Spleen (tissue), 11 donors: ENCODE measurements around the gene MYO3B. TPM values are rescaled to one million over a fixed set of nuclear protein-coding genes. Genes with fewer than 3 reads are reported as not detected.

Experiments
- DNase-seq: peaks from one replicate; pipeline ENCODE4 v3.0.0-alpha.2; 2020
- H3K27ac ChIP-seq, 8 donors: fragments of 200-600 bp; sonication (generic) in 7 of 8; 1 replicate in 4 of 8; 2 replicates in 4 of 8; pipeline versions ENCODE4 v1.5.0 to v1.8.0; 2016 to 2021; ENCODE audit warnings: inconsistent platforms in 4 of 8, mild to moderate bottlenecking in 4 of 8, moderate library complexity in 1 of 8
- H3K27me3 ChIP-seq, 7 donors: fragments of 200-600 bp; sonication (generic) in 6 of 7; replicated peaks in 1 of 7; 1 replicate in 4 of 7; 2 replicates in 3 of 7; pipeline versions ENCODE4 v1.5.0 to v1.8.0; 2016 to 2021; ENCODE audit warnings: inconsistent platforms in 3 of 7, mild to moderate bottlenecking in 1 of 7
- H3K36me3 ChIP-seq, 6 donors: fragments of 200-600 bp; sonication (generic) in 5 of 6; 1 replicate in 4 of 6; 2 replicates in 2 of 6; pipeline versions ENCODE4 v1.5.0 to v1.8.0; 2016 to 2021; ENCODE audit warnings: inconsistent platforms in 2 of 6
- H3K4me1 ChIP-seq, 6 donors: fragments of 200-600 bp; sonication (generic) in 5 of 6; 1 replicate in 3 of 6; 2 replicates in 3 of 6; pipeline versions ENCODE4 v1.5.0 to v1.8.0; 2016 to 2021; ENCODE audit warnings: inconsistent platforms in 3 of 6
- H3K4me3 ChIP-seq, 8 donors: fragments of 200-600 bp; sonication (generic) in 7 of 8; 1 replicate in 4 of 8; 2 replicates in 4 of 8; pipeline versions ENCODE4 v1.5.0 to v1.8.0; 2016 to 2021; ENCODE audit warnings: inconsistent platforms in 4 of 8, mild to moderate bottlenecking in 4 of 8, moderate library complexity in 2 of 8
- H3K9me3 ChIP-seq, 8 donors: fragments of 200-600 bp; sonication (generic) in 7 of 8; 1 replicate in 4 of 8; 2 replicates in 4 of 8; pipeline versions ENCODE4 v1.5.0 to v1.8.0; 2016 to 2021; ENCODE audit warnings: inconsistent platforms in 4 of 8
- POLR2A ChIP-seq, 3 donors: fragments of 450-650 bp; IDR thresholded peaks; one replicate each; pipeline ENCODE4 v1.5.1; 2017; ENCODE audit warnings: antibody characterized with exemption in 3 of 3, mild to moderate bottlenecking in 1 of 3
- POLR2AphosphoS5 ChIP-seq, 3 donors: sonication (generic); formaldehyde crosslinking; IDR thresholded peaks; one replicate each; pipeline ENCODE4 v1.5.1; 2017; ENCODE audit warnings: antibody characterized with exemption in 3 of 3
- WGBS, 5 donors: extraction: QIAGEN DNeasy Blood & Tissue Kit in 3 of 5; methylation state at CpG; one replicate each; pipeline versions ENCODE4 v1.1.5 to v1.1.7; 2013 to 2018; 5-methylcytosine and 5-hydroxymethylcytosine counted together
- intact Hi-C: fragments of 100-400 bp; cut with DNase I; formaldehyde crosslinking; loops from one replicate; pipeline ENCODE4 v1.15.0; 2023; ENCODE audit warnings: low total_unique reads
- polyA plus RNA-seq, 3 donors: library from polyadenylated mRNA; stranded (reverse); fragments of 200-250 nt; gene quantifications; one replicate each; pipeline ENCODE4 v1.2.1, GENCODE V29; 2013
- total RNA-seq, 7 donors: library from RNA; depleted of rRNA in 3 of 7; stranded (reverse); fragments of >200 nt in 3 of 7; fragmentation: NEBNext Ultra II Directional in 4 of 7; extraction: Animal tissue kit (Norgen Biotek cat#: 25700) in 4 of 7; gene quantifications; one replicate each; pipeline versions ENCODE4 v1.1.0 to v1.2.1, GENCODE V29; 2016 to 2021
- TF ChIP-seq, protein P1 (sequence below), 11 experiments: fragments of 200-600 bp in 7 of 11; fragments of 450-650 bp in 4 of 11; sonication (generic) in 4 of 11; IDR thresholded peaks in 8 of 11; conservative IDR thresholded peaks in 3 of 11; 1 replicate in 7 of 11; 2 replicates in 4 of 11; pipeline versions ENCODE4 v1.4.0 to v1.8.0; 2016 to 2021; ENCODE audit warnings: antibody characterized with exemption in 11 of 11, inconsistent platforms in 4 of 11, mild to moderate bottlenecking in 1 of 11
- donor health status: healthy with polysubstance abuse.
- donor health status: DM: no; HTN: no; CAD: no; lungs with moderate emphysema.
- donor health status: DM: no; HTN: no; CAD: no.
- donor health status: Bipolar disorder and iron deficiency.
- donor health status: healthy.
- donor health status: DM: no; HTN: no; CAD: no.
- donor health status: DM: yes; HTN: yes; CAD: no.

Gene MYO3B
- total and polyA plus RNA-seq, 10 donors: 0.03 to 2.0 (median 0.58) TPM; not detected in 4

DNA sequence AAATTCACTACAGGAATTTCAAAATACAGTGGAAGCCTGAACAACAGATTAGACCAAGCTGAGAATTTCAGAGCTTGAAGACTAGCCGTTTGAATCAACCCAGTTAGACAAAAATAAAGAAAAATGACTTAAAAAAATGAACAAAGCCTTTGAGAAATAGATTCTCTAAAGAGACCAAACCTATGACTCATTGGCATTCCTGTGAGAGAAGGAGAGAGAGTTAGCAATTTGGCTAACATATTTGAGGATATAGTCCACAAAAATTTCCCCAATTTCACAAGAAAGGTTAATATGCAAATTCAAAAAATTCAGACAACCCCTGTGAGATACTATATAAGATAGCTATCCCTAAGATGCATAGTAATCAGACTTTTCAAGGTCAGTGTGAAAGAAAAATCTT lies 78.0 kb downstream of the MYO3B start:
- H3K4me3 ChIP-seq: no peak overlapping the region
- H3K36me3 ChIP-seq: no peaks in the 10 kb centered on the region
- WGBS, 5 donors: 60 to 75% (median 73%) methylated on average over 1 of the region's 1 CpG
- peaks cover 0 to 15% (median 6%) of the 10 kb centered on the region in 8 donors for H3K9me3 ChIP-seq
- DNase-seq: no peak
- TF ChIP-seq, protein P1, sequence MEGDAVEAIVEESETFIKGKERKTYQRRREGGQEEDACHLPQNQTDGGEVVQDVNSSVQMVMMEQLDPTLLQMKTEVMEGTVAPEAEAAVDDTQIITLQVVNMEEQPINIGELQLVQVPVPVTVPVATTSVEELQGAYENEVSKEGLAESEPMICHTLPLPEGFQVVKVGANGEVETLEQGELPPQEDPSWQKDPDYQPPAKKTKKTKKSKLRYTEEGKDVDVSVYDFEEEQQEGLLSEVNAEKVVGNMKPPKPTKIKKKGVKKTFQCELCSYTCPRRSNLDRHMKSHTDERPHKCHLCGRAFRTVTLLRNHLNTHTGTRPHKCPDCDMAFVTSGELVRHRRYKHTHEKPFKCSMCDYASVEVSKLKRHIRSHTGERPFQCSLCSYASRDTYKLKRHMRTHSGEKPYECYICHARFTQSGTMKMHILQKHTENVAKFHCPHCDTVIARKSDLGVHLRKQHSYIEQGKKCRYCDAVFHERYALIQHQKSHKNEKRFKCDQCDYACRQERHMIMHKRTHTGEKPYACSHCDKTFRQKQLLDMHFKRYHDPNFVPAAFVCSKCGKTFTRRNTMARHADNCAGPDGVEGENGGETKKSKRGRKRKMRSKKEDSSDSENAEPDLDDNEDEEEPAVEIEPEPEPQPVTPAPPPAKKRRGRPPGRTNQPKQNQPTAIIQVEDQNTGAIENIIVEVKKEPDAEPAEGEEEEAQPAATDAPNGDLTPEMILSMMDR (IDR thresholded peaks at IDR 0.05 in 8 of 11, conservative IDR thresholded peaks at IDR 0.05 in 3 of 11): no peak
- TF ChIP-seq POLR2A (IDR thresholded peaks at IDR 0.05) (no peak), POLR2AphosphoS5 (IDR thresholded peaks at IDR 0.05) (no peak)
- no peak overlapping the region for H3K27ac ChIP-seq
- intact Hi-C loops: no loop called here
- peaks cover 0 to 10% (median 0%) of the 10 kb centered on the region in 7 donors for H3K27me3 ChIP-seq
- no peaks in the 10 kb centered on the region for H3K4me1 ChIP-seq

GRCh38 chr2:170258382-170258781 lies 80.4 kb downstream of the MYO3B start:
- WGBS, 5 donors: 78 to 89% (median 84%) methylated on average over 3 of the region's 3 CpGs
- Histone ChIP-seq H3K4me3 (no peak overlapping the region), H3K9me3 (peaks cover 0 to 15% (median 8%) of the 10 kb centered on the region in 8 donors), H3K4me1 (no peaks in the 10 kb centered on the region), H3K36me3 (no peaks in the 10 kb centered on the region), H3K27me3 (peaks cover 0 to 5% (median 0%) of the 10 kb centered on the region in 7 donors), H3K27ac (no peak overlapping the region)
- DNase-seq: no peak
- intact Hi-C loops: no loop called here
- TF ChIP-seq POLR2A (IDR thresholded peaks at IDR 0.05): no peak
- TF ChIP-seq, protein P1 (IDR thresholded peaks at IDR 0.05 in 8 of 11, conservative IDR thresholded peaks at IDR 0.05 in 3 of 11): no peak
- TF ChIP-seq POLR2AphosphoS5 (IDR thresholded peaks at IDR 0.05): no peak

DNA sequence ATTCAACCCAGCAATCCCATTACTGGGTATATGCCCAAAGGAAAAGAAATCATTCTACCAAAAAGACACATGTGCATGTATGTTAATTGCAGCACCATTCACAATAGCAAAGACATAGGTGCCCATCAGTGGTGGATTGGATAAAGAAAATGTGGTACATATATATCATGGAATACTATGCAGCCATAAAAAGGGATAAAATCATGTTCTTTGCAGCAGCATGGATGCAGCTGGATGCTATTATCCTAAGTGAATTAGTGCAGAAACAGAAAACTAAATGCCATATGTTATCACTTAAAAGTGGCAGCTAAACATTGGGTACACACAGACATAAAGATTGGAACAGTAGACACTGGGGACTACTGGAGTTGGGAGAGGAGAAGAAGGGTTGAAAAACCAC lies 82.2 kb downstream of the MYO3B start:
- H3K36me3 ChIP-seq: no peaks in the 10 kb centered on the region
- DNase-seq: no peak
- H3K27me3 ChIP-seq: no peaks in the 10 kb centered on the region
- intact Hi-C loops: no loop called here
- H3K27ac ChIP-seq: no peak overlapping the region
- no peak overlapping the region for H3K4me3 ChIP-seq
- no peaks in the 10 kb centered on the region for H3K4me1 ChIP-seq
- no peak for TF ChIP-seq POLR2AphosphoS5 (IDR thresholded peaks at IDR 0.05)
- TF ChIP-seq, protein P1 (IDR thresholded peaks at IDR 0.05 in 8 of 11, conservative IDR thresholded peaks at IDR 0.05 in 3 of 11): no peak
- no peak for TF ChIP-seq POLR2A (IDR thresholded peaks at IDR 0.05)
- H3K9me3 ChIP-seq: peaks cover 0 to 17% (median 8%) of the 10 kb centered on the region in 8 donors

- no peak overlapping the region for H3K4me3 ChIP-seq
- no peaks in the 10 kb centered on the region for H3K36me3 ChIP-seq
- peaks cover 0 to 17% (median 7%) of the 10 kb centered on the region in 8 donors for H3K9me3 ChIP-seq
- 81 to 98% (median 85%) methylated on average over 1 of the region's 1 CpG for WGBS, 5 donors
- DNase-seq: no peak
- H3K27ac ChIP-seq: no peak overlapping the region
- intact Hi-C loops: no loop called here
- no peaks in the 10 kb centered on the region for H3K27me3 ChIP-seq
- no peak for TF ChIP-seq POLR2AphosphoS5 (IDR thresholded peaks at IDR 0.05)
- H3K4me1 ChIP-seq: no peaks in the 10 kb centered on the region
Measured at GRCh38 chr2:170261566-170261965, 83.6 kb downstream of the MYO3B start.

DNA sequence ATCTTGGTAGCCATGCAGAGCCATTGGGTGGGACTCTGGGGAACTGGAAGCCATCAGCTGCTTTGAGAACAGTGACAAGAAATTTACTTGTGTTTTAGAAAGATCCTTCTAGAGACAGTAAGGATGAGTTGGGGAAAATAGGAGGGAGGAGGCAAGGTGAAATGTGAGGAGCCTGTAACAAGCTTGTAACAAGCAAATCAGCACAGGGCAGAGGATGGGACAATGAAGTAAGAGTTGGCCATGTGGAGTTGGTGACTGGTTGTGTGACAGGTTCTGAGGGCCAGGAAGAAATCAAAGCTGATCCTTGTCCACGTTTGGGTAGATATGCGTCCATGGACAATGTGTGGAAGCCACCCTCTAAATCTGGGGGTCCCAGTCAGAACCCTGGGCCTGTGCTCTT lies 84.4 kb downstream of the MYO3B start:
- Histone ChIP-seq H3K27me3 (no peaks in the 10 kb centered on the region), H3K4me1 (no peaks in the 10 kb centered on the region), H3K4me3 (no peak overlapping the region), H3K36me3 (no peaks in the 10 kb centered on the region), H3K9me3 (peaks cover 0 to 17% (median 5%) of the 10 kb centered on the region in 8 donors), H3K27ac (no peak overlapping the region)
- intact Hi-C loops: no loop called here
- WGBS, 5 donors: 81 to 92% (median 86%) methylated on average over 2 of the region's 2 CpGs
- TF ChIP-seq POLR2AphosphoS5 (IDR thresholded peaks at IDR 0.05) (no peak), POLR2A (IDR thresholded peaks at IDR 0.05) (no peak)
- TF ChIP-seq, protein P1 (IDR thresholded peaks at IDR 0.05 in 8 of 11, conservative IDR thresholded peaks at IDR 0.05 in 3 of 11): no peak
- no peak for DNase-seq
